HCT116 (cell line): Measurements from ENCODE around the gene NKTR. TPM values are rescaled to one million over a fixed set of nuclear protein-coding genes. Genes with fewer than 3 reads are reported as not detected.

Experiments
- ATAC-seq: fragments of 200-7000 bp; cut with Tn5 transposase; 2 replicates; pipeline ENCODE4 v1.9.1; 2020; ENCODE audit warnings: mild to moderate bottlenecking, moderate library complexity
- BruUV-seq: library from RNA; stranded (reverse); fragments of 400-500 nt; replicated peaks from 2 replicates; lab custom pipeline; 2021; lab: Mats Ljungman, UMichigan
- CTCF ChIA-PET: fragments of 300-600 bp; sonication (Branson Sonifier 250); formaldehyde crosslinking; loops from one replicate; lab custom pipeline; 2021; ENCODE audit warnings: antibody characterized with exemption; lab: Charles Lee
- POLR2A ChIA-PET: fragments of 300-600, 350-600 bp; sonication (Branson Sonifier 250); formaldehyde crosslinking; loops from one replicate; lab custom pipeline; 2021; ENCODE audit warnings: antibody characterized with exemption; lab: Charles Lee
- RAD21 ChIA-PET, 2 experiments: fragments of 300-600 bp; sonication (Branson Sonifier 250); formaldehyde crosslinking; loops; one replicate each; lab custom pipeline; 2023; ENCODE audit warnings: low total read pairs in 2 of 2; ENCODE audit not compliant: uncharacterized antibody in 2 of 2, unreplicated experiment in 2 of 2, low non-redundant PET in 1 of 2; lab: Charles Lee
- DNase-seq: peaks from one replicate; pipeline ENCODE4 v3.0.0-alpha.2; 2010; ENCODE audit warnings: low read depth, low spot score
- H2AFZ ChIP-seq: fragments of 200-600 bp; shearing (Covaris generic), sonication (generic); 2 replicates; pipeline ENCODE4 v1.6.1; 2017; ENCODE audit warnings: low read depth, mixed run types, mixed read lengths, antibody characterized with exemption, low read length; ENCODE audit not compliant: poor library complexity, severe bottlenecking
- H3K27ac ChIP-seq: 2 replicates; pipeline ENCODE4 v1.5.1; 2012; ENCODE audit warnings: low read depth, low read length
- H3K27me3 ChIP-seq: fragments of 200-600 bp; sonication (generic); 2 replicates; pipeline ENCODE4 v1.6.1; 2016; ENCODE audit warnings: mixed run types, low read length, mixed read lengths; ENCODE audit not compliant: insufficient read depth
- H3K36me3 ChIP-seq, 2 experiments: fragments of 200-500 bp in 1 of 2; fragments of 200-600 bp in 1 of 2; sonication (Bioruptor generic) in 1 of 2; sonication (generic) in 1 of 2; 2 replicates each; pipeline versions ENCODE4 v1.5.1 to v1.6.1; 2014 to 2016; ENCODE audit warnings: low read length in 2 of 2, inconsistent platforms in 1 of 2, mixed read lengths in 1 of 2, mixed run types in 1 of 2; ENCODE audit not compliant: insufficient read depth in 2 of 2, control insufficient read depth in 1 of 2
- H3K4me1 ChIP-seq, 2 experiments: fragments of 200-600 bp in 1 of 2; sonication (generic) in 1 of 2; 2 replicates each; pipeline versions ENCODE4 v1.5.1 to v1.6.1; 2012 to 2017; ENCODE audit warnings: low read length in 2 of 2, inconsistent platforms in 1 of 2, mild to moderate bottlenecking in 1 of 2, mixed read lengths in 1 of 2, mixed run types in 1 of 2, moderate library complexity in 1 of 2; ENCODE audit not compliant: insufficient read depth in 2 of 2, control insufficient read depth in 1 of 2
- H3K4me2 ChIP-seq: fragments of 200-600 bp; sonication (generic); 2 replicates; pipeline ENCODE4 v1.6.1; 2017; ENCODE audit warnings: mixed run types, low read length, mixed read lengths
- H3K4me3 ChIP-seq, 2 experiments: fragments of 200-600 bp in 1 of 2; sonication (generic) in 1 of 2; replicated peaks in 1 of 2; 2 replicates each; pipeline ENCODE4 v1.5.1; 2011 to 2016; ENCODE audit warnings: low read length in 2 of 2, control low read depth in 1 of 2, low read depth in 1 of 2, mild to moderate bottlenecking in 1 of 2, mixed read lengths in 1 of 2, mixed run types in 1 of 2
- H3K79me2 ChIP-seq: fragments of 200-600 bp; sonication (generic); 2 replicates; pipeline ENCODE4 v1.6.1; 2017; ENCODE audit warnings: mild to moderate bottlenecking, mixed run types, low read length, moderate library complexity, mixed read lengths; ENCODE audit not compliant: insufficient read depth
- H3K9ac ChIP-seq: fragments of 200-600 bp; sonication (generic); 2 replicates; pipeline ENCODE4 v1.6.1; 2016; ENCODE audit warnings: low read length, mixed read lengths
- H3K9me2 ChIP-seq: fragments of 200-600 bp; sonication (generic), shearing (Covaris generic); 2 replicates; pipeline ENCODE4 v1.6.1; 2017; ENCODE audit warnings: mixed run types, mild to moderate bottlenecking, moderate library complexity; ENCODE audit not compliant: insufficient read depth
- H3K9me3 ChIP-seq, 2 experiments: fragments of 200-500 bp in 1 of 2; fragments of 200-600 bp in 1 of 2; sonication (Bioruptor generic) in 1 of 2; sonication (generic) in 1 of 2; 2 replicates each; pipeline ENCODE4 v1.6.1; 2014 to 2017; ENCODE audit warnings: low read length in 2 of 2, mixed read lengths in 2 of 2, inconsistent platforms in 1 of 2, low read depth in 1 of 2, mild to moderate bottlenecking in 1 of 2, mixed run types in 1 of 2, moderate library complexity in 1 of 2; ENCODE audit not compliant: control insufficient read depth in 1 of 2, insufficient read depth in 1 of 2
- H4K20me1 ChIP-seq: fragments of 200-600 bp; sonication (generic), shearing (Covaris generic); 2 replicates; pipeline ENCODE4 v1.6.1; 2017; ENCODE audit warnings: mixed run types, mild to moderate bottlenecking, moderate library complexity; ENCODE audit not compliant: insufficient read depth
- ATF3 ChIP-seq: IDR thresholded peaks from 2 replicates; pipeline ENCODE4 v1.6.1; 2012
- CBX3 ChIP-seq: IDR thresholded peaks from 2 replicates; pipeline ENCODE4 v1.6.1; 2012; ENCODE audit warnings: low read depth
- CTCF ChIP-seq, 3 experiments: fragments of 200-600 bp in 1 of 3; sonication (generic) in 1 of 3; IDR thresholded peaks in 2 of 3; conservative IDR thresholded peaks in 1 of 3; 2 replicates each; pipeline ENCODE4 v1.5.1; 2012 to 2017; ENCODE audit warnings: low read depth in 2 of 3, low read length in 2 of 3, antibody characterized with exemption in 1 of 3, borderline replicate concordance in 1 of 3, control low read depth in 1 of 3, mild to moderate bottlenecking in 1 of 3, mixed read lengths in 1 of 3, mixed run types in 1 of 3, moderate library complexity in 1 of 3; ENCODE audit not compliant: insufficient read depth in 1 of 3
- EZH2 ChIP-seq: fragments of 200-600 bp; sonication (generic); IDR thresholded peaks from 2 replicates; pipeline ENCODE4 v1.6.1; 2017; ENCODE audit warnings: antibody characterized with exemption, mixed run types
- EZH2phosphoT487 ChIP-seq: fragments of 200-600 bp; IDR thresholded peaks from 2 replicates; pipeline ENCODE4 v1.6.1; 2018; ENCODE audit warnings: antibody characterized with exemption, borderline replicate concordance
- JUND ChIP-seq: IDR thresholded peaks from 2 replicates; pipeline ENCODE4 v1.6.1; 2012
- MAX ChIP-seq: IDR thresholded peaks from 2 replicates; pipeline ENCODE4 v1.6.1; 2012
- POLR2A ChIP-seq: IDR thresholded peaks from 2 replicates; pipeline ENCODE4 v1.7.0; 2011; ENCODE audit warnings: borderline replicate concordance; ENCODE audit not compliant: insufficient read depth, insufficient read length; ENCODE audit errors: extremely low read depth
- POLR2AphosphoS5 ChIP-seq: IDR thresholded peaks from 2 replicates; pipeline ENCODE4 v1.6.1; 2011; ENCODE audit warnings: mild to moderate bottlenecking, low read depth, low read length, moderate library complexity
- RAD21 ChIP-seq: IDR thresholded peaks from 2 replicates; pipeline ENCODE4 v1.6.1; 2012; ENCODE audit warnings: low read depth, mild to moderate bottlenecking
- REST ChIP-seq: IDR thresholded peaks from 2 replicates; pipeline ENCODE4 v1.6.1; 2012; ENCODE audit warnings: low read depth
- SIN3A ChIP-seq: IDR thresholded peaks from 2 replicates; pipeline ENCODE4 v1.6.1; 2012; ENCODE audit warnings: low read depth
- SP1 ChIP-seq: IDR thresholded peaks from 2 replicates; pipeline ENCODE4 v1.6.1; 2012; ENCODE audit warnings: low read depth
- SRF ChIP-seq: IDR thresholded peaks from 2 replicates; pipeline ENCODE4 v1.6.1; 2012; ENCODE audit warnings: low read depth
- YY1 ChIP-seq: IDR thresholded peaks from 2 replicates; pipeline ENCODE4 v1.6.1; 2011; ENCODE audit warnings: low read length, low read depth, moderate library complexity, mild to moderate bottlenecking; ENCODE audit not compliant: insufficient replicate concordance; ENCODE audit errors: extremely low read depth
- ZBTB33 ChIP-seq: IDR thresholded peaks from 2 replicates; pipeline ENCODE4 v1.6.1; 2011; ENCODE audit warnings: mild to moderate bottlenecking, low read length, moderate library complexity; ENCODE audit not compliant: insufficient replicate concordance; ENCODE audit errors: extremely low read depth
- ZFX ChIP-seq: fragments of 450-650 bp; IDR thresholded peaks from 2 replicates; pipeline ENCODE4 v1.6.1; 2017
- ZNF274 ChIP-seq: fragments of 200-500 bp; sonication (Bioruptor generic); IDR thresholded peaks from 2 replicates; pipeline ENCODE4 v1.6.1; 2014; ENCODE audit warnings: mild to moderate bottlenecking, low read depth, low read length, inconsistent platforms
- intact Hi-C: fragments of 100-400 bp; cut with micrococcal nuclease; formaldehyde crosslinking; loops from 2 replicates; pipeline ENCODE4 v1.10.0; 2022
- total RNA-seq: library from RNA; stranded (reverse); gene quantifications from one replicate; pipeline ENCODE4 v1.2.1, GENCODE V29; 2021; ENCODE audit not compliant: unreplicated experiment

The NKTR gene
- total RNA-seq, 1 experiment from 2014 or later = 59.7 TPM

- no peaks in the 10 kb centered on the region for H4K20me1 ChIP-seq
- ChIA-PET POLR2A (no interaction called here), CTCF (no interaction called here), RAD21 (no interaction called here)
- H3K79me2 ChIP-seq = no peaks in the 10 kb centered on the region
- ATAC-seq (no peak), DNase-seq (no peak)
- H3K4me2 ChIP-seq = no peak overlapping the region
- intact Hi-C loops = no loop called here
- H3K36me3 ChIP-seq = no peaks in the 10 kb centered on the region
- TF ChIP-seq CBX3 = no peak
- no peak for TF ChIP-seq ZBTB33
- no peak for TF ChIP-seq MAX
- no peak for TF ChIP-seq EZH2phosphoT487
- no peak for TF ChIP-seq ZFX
- TF ChIP-seq CTCF (IDR thresholded peaks at IDR 0.05 in 2 of 3, conservative IDR thresholded peaks at IDR 0.05 in 1 of 3; ENCODE audit: borderline replicate concordance in 1 of 3, insufficient read depth in 1 of 3, low read depth in 2 of 3, low read length in 2 of 3) = no peak
- no peak for TF ChIP-seq RAD21
- no peak for TF ChIP-seq REST
- no peak for TF ChIP-seq SRF
- no peak for TF ChIP-seq ATF3
- no peak for TF ChIP-seq SIN3A
- no peak for TF ChIP-seq EZH2
- TF ChIP-seq POLR2AphosphoS5 = no peak
- TF ChIP-seq JUND = no peak
- no peak for TF ChIP-seq SP1
- no peak for TF ChIP-seq POLR2A
- TF ChIP-seq YY1 = no peak
- TF ChIP-seq ZNF274 = no peak
- H3K9ac ChIP-seq = no peak overlapping the region
- no peak overlapping the region for H3K4me3 ChIP-seq
- no TSS peak for BruUV-seq
- no peak overlapping the region for H3K27ac ChIP-seq
- no peak overlapping the region for H2AFZ ChIP-seq
- H3K9me3 ChIP-seq = no peaks in the 10 kb centered on the region
- no peaks in the 10 kb centered on the region for H3K27me3 ChIP-seq
- H3K9me2 ChIP-seq = no peaks in the 10 kb centered on the region
- no peaks in the 10 kb centered on the region for H3K4me1 ChIP-seq
Measured at GRCh38 chr3:42666577-42666998, 66.1 kb downstream of the NKTR start.
